GM12892 (cell line): ENCODE data around the gene FAM53A.

Experiments used
- POLR2A ChIP-seq: IDR thresholded peaks from 2 replicates; pipeline ENCODE4 v1.6.1; 2011; ENCODE audit warnings: low read depth, low read length, control low read depth
- POLR2AphosphoS5 ChIP-seq: IDR thresholded peaks from 2 replicates; pipeline ENCODE4 v1.6.1; 2011; ENCODE audit warnings: low read depth, low read length, control low read depth

- TF ChIP-seq POLR2A (no peak), POLR2AphosphoS5 (no peak)
Measured at GRCh38 chr4:1629699-1630083, 54.4 kb downstream of the FAM53A start.
